ENCODE data around the gene MAPK11.

DNA sequence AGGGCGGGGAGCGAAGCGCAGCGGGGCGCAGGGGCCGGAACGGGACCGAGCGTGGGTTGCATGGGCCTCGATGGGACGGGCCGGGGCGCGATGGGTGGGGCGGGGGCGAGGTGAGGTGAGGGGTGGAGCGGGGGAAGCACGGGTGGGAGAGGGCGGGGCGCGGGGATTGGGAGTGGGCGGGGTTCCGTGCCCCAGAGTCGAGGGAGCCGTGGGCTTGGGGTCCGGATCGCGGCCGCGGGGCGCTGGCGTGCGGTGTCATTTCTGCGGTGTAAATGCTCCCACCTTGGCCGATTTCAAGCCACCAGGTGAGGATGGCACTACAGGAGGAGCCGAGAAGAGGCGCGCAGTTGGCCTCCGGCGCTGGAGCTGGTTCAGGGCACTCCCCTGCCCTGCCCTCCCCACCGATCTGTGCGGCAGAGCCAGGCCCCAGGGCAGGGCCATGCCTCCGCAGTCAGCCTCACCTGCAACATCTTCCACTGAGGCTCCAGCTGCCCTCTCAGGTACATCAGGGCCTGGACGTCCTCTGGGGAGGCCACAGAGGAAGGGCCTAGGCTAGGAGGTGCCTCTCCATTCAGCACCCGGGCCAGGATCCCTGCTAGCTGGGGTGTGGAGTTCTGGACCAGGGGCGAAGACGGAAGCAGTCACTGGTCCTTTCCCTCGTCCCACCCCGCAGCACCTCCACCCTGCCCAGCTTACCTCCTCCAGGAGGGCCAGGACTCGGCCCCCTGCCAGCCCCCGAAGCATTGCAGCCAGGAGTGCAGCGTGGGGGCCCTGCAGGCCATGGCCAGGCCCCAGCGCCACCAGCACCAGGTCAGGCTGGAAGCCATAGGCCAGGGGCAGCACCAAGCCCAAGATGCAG lies 24.7 kb downstream of the MAPK11 start:
- TF ChIP-seq POLR2A (IDR thresholded peaks at IDR 0.05; ENCODE audit: low read depth, low read length) (no peak; the same call in 1 of the 2 replicates), POLR2AphosphoS5 (IDR thresholded peaks at IDR 0.05; ENCODE audit: low read depth, low read length) (no peak)
